Astrocyte (in vitro differentiated cells and primary cell): ENCODE results near the gene ZNF608. TPM values are rescaled to one million over a fixed set of nuclear protein-coding genes. Genes with fewer than 3 reads are reported as not detected.

Experiments used
- DNase-seq: peaks from one replicate; pipeline ENCODE4 v3.0.0-alpha.2; 2010; ENCODE audit warnings: low read depth
- FAIRE-seq: peaks from 2 replicates; lab custom pipeline; 2011; peaks lifted over from hg19 to GRCh38; lab: Jason Lieb, UNC
- H2AFZ ChIP-seq: 2 replicates; pipeline ENCODE4 v1.6.0; 2012; ENCODE audit warnings: low read depth, low read length, inconsistent platforms
- H3K27ac ChIP-seq: 2 replicates; pipeline ENCODE4 v1.5.1; 2011; ENCODE audit warnings: low read depth, low read length, inconsistent platforms
- H3K27me3 ChIP-seq: 2 replicates; pipeline ENCODE4 v1.6.0; 2011; ENCODE audit warnings: low read length, inconsistent platforms; ENCODE audit not compliant: insufficient read depth
- H3K36me3 ChIP-seq: 2 replicates; pipeline ENCODE4 v1.5.1; 2011; ENCODE audit warnings: low read length, inconsistent platforms; ENCODE audit not compliant: insufficient read depth
- H3K4me1 ChIP-seq: 2 replicates; pipeline ENCODE4 v1.5.1; 2011; ENCODE audit warnings: low read length, inconsistent platforms; ENCODE audit not compliant: insufficient read depth
- H3K4me2 ChIP-seq: 2 replicates; pipeline ENCODE4 v1.6.0; 2012; ENCODE audit warnings: low read length, inconsistent platforms
- H3K4me3 ChIP-seq: 2 replicates; pipeline ENCODE4 v1.5.1; 2011; ENCODE audit warnings: low read depth, mild to moderate bottlenecking, low read length, inconsistent platforms; ENCODE audit not compliant: insufficient read depth
- H3K79me2 ChIP-seq: 2 replicates; pipeline ENCODE4 v1.6.0; 2012; ENCODE audit warnings: mild to moderate bottlenecking, low read length, inconsistent platforms; ENCODE audit not compliant: insufficient read depth
- H3K9ac ChIP-seq: 2 replicates; pipeline ENCODE4 v1.6.0; 2012; ENCODE audit warnings: mild to moderate bottlenecking, low read length, inconsistent platforms
- H3K9me3 ChIP-seq: 2 replicates; pipeline ENCODE4 v1.5.1; 2012; ENCODE audit warnings: low read depth, mild to moderate bottlenecking, low read length, inconsistent platforms; ENCODE audit not compliant: insufficient read depth
- H4K20me1 ChIP-seq: 2 replicates; pipeline ENCODE4 v1.6.0; 2012; ENCODE audit warnings: low read length, inconsistent platforms; ENCODE audit not compliant: insufficient read depth
- H3K27ac Mint-ChIP-seq: one replicate; pipeline ENCODE4 v1.8.0; 2021; ENCODE audit warnings: mild to moderate bottlenecking, mixed read lengths; ENCODE audit not compliant: unreplicated experiment
- H3K27me3 Mint-ChIP-seq: one replicate; pipeline ENCODE4 v1.8.0; 2021; ENCODE audit warnings: low read depth, mixed read lengths; ENCODE audit not compliant: unreplicated experiment
- H3K36me3 Mint-ChIP-seq: one replicate; pipeline ENCODE4 v1.8.0; 2021; ENCODE audit warnings: low read depth, mixed read lengths; ENCODE audit not compliant: unreplicated experiment
- H3K4me1 Mint-ChIP-seq: one replicate; pipeline ENCODE4 v1.8.0; 2021; ENCODE audit warnings: low read depth, mixed read lengths; ENCODE audit not compliant: unreplicated experiment
- H3K4me3 Mint-ChIP-seq: one replicate; pipeline ENCODE4 v1.8.0; 2021; ENCODE audit warnings: mild to moderate bottlenecking, moderate library complexity, mixed read lengths; ENCODE audit not compliant: unreplicated experiment
- H3K9me3 Mint-ChIP-seq: one replicate; pipeline ENCODE4 v1.8.0; 2021; ENCODE audit warnings: mild to moderate bottlenecking, mixed read lengths; ENCODE audit not compliant: unreplicated experiment
- CTCF ChIP-seq: IDR thresholded peaks from 2 replicates; pipeline ENCODE4 v1.5.1; 2011; ENCODE audit warnings: low read depth, mild to moderate bottlenecking, inconsistent platforms, low read length, moderate library complexity; ENCODE audit not compliant: insufficient read depth
- EZH2 ChIP-seq: IDR thresholded peaks from 2 replicates; pipeline ENCODE4 v1.6.1; 2012; ENCODE audit warnings: mild to moderate bottlenecking, low read length, inconsistent platforms; ENCODE audit not compliant: insufficient read depth
- total RNA-seq: library from RNA; stranded (reverse); gene quantifications from 2 replicates; pipeline ENCODE4 v1.2.1, GENCODE V29; 2021

ZNF608 gene
- total RNA-seq, 1 donor from 2014 or later: 57.3 TPM

GRCh38 chr5:124697501-124697900 is 48.9 kb downstream of the ZNF608 start:
- H3K4me3 Mint-ChIP-seq: no peak overlapping the region
- H3K36me3 Mint-ChIP-seq: peaks cover 19% of the 10 kb centered on the region

DNA sequence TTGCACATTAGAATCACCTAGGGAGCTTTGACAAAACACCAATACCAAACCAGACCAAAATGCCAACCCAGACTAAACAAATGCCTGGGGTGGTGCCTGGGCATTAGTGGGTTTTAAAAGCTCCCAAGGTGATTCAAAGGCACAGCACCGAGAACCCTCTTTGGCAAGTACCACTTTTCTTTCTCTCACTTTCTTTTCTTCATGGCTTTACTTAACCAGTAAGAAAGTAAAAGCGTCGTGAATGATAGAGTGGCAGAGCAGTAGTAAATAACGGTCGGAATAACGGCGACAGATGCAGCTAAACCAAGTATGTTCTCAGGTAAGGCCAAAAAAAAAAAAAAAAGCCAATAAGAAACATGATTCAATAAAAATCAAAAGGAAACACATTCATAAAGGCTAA is 49.5 kb downstream of the ZNF608 start:
- Histone ChIP-seq H3K9me3 (no peaks in the 10 kb centered on the region), H3K27me3 (no peaks in the 10 kb centered on the region), H3K79me2 (peaks cover 47% of the 10 kb centered on the region), H3K36me3 (no peaks in the 10 kb centered on the region), H3K4me1 (peaks cover 23% of the 10 kb centered on the region), H3K27ac (no peak overlapping the region), H2AFZ (no peak overlapping the region), H3K9ac (no peak overlapping the region), H3K4me2 (no peak overlapping the region), H4K20me1 (peaks cover 35% of the 10 kb centered on the region), H3K4me3 (no peak overlapping the region)
- FAIRE-seq: no peak
- H3K36me3 Mint-ChIP-seq: peaks cover 19% of the 10 kb centered on the region
- no peak overlapping the region for H3K4me3 Mint-ChIP-seq
- no peak overlapping the region for H3K27ac Mint-ChIP-seq
- H3K4me1 Mint-ChIP-seq: peaks cover 59% of the 10 kb centered on the region
- no peaks in the 10 kb centered on the region for H3K9me3 Mint-ChIP-seq
- DNase-seq: no peak
- TF ChIP-seq CTCF: no peak
- no peak for TF ChIP-seq EZH2
- H3K27me3 Mint-ChIP-seq: no peaks in the 10 kb centered on the region

More at GRCh38 chr5:124697501-124697900, 48.9 kb downstream of the ZNF608 start:
- Mint-ChIP-seq H3K9me3 (no peaks in the 10 kb centered on the region), H3K27ac (peak overlapping the region; percentile 54), H3K4me1 (peaks cover 60% of the 10 kb centered on the region), H3K27me3 (no peaks in the 10 kb centered on the region)
- DNase-seq (no peak), FAIRE-seq (no peak)
- Histone ChIP-seq H3K9ac (no peak overlapping the region), H3K27ac (no peak overlapping the region), H3K36me3 (no peaks in the 10 kb centered on the region), H3K9me3 (no peaks in the 10 kb centered on the region), H3K27me3 (no peaks in the 10 kb centered on the region), H3K79me2 (peaks cover 53% of the 10 kb centered on the region), H3K4me3 (no peak overlapping the region), H3K4me2 (peak overlapping the region; percentile 28), H4K20me1 (peaks cover 31% of the 10 kb centered on the region), H3K4me1 (peaks cover 17% of the 10 kb centered on the region), H2AFZ (no peak overlapping the region)
- TF ChIP-seq CTCF (no peak), EZH2 (no peak)
